ENCODE data around the gene CEP164. TPM values are rescaled to one million over a fixed set of nuclear protein-coding genes. Genes with fewer than 3 reads are reported as not detected.

The CEP164 gene
- total and polyA plus RNA-seq, 10 of the 15 experiments (the other 5 are each of a cell fraction or from before 2014, with no cell fraction given), result 4.2 to 31.2 (median 20.2) TPM

- H3K4me2 ChIP-seq (ENCODE audit: control insufficient read depth, insufficient read depth), result no peak overlapping the region
- ChIA-PET RAD21 (ENCODE audit: unreplicated experiment) (no interaction called here), CTCF (interaction anchor here (0.9 kb wide), 1 partner anchor 92 kb away, joined by 3 read pairs; no protein-coding TSS in a partner anchor), SMC1A (ENCODE audit: uncharacterized antibody, unreplicated experiment) (interaction anchor here (1.3 kb wide), 1 partner anchor 11 kb away, joined by 5 read pairs; no protein-coding TSS in a partner anchor), POLR2A (no interaction called here)
- no peak overlapping the region for H3K4me3 ChIP-seq
- intact Hi-C loops (cut with micrococcal nuclease; ENCODE audit: unreplicated experiment), result no loop called here
- no TSS peak for BruUV-seq (replicated peaks)
- DNase-seq (ENCODE audit: low read depth, low spot score) (no peak), FAIRE-seq (no peak), ATAC-seq (no peak)
- H3K27me3 ChIP-seq (replicated peaks in 1 of 2; ENCODE audit: control insufficient read depth in 2 of 2, insufficient read depth in 2 of 2, low read length in 1 of 2), result no peaks in the 10 kb centered on the region
- WGBS (ENCODE audit: insufficient coverage, insufficient replicate concordance, low lambda C conversion rate, missing lambda C conversion rate), result 77% methylated on average over 6 of the region's 6 CpGs
- no peaks in the 10 kb centered on the region for H3K4me1 ChIP-seq (ENCODE audit: control insufficient read depth, insufficient read depth, low read length)
- TF ChIP-seq BRCA1 (IDR thresholded peaks at IDR 0.05; ENCODE audit: low read depth, low read length), result no peak
- no peak for TF ChIP-seq PKNOX1 (IDR thresholded peaks at IDR 0.05)
- no peak for TF ChIP-seq E2F8 (IDR thresholded peaks at IDR 0.05; ENCODE audit: low read depth, partially characterized antibody)
- TF ChIP-seq KDM1A (IDR thresholded peaks at IDR 0.05; ENCODE audit: borderline replicate concordance), result no peak
- H3K36me3 ChIP-seq (ENCODE audit: control insufficient read depth in 2 of 2, insufficient read depth in 2 of 2, low read length in 1 of 2), result no peaks in the 10 kb centered on the region; a peak in 1 of 4 replicates
- H3K9ac ChIP-seq (ENCODE audit: control insufficient read depth, insufficient read depth, low read length), result no peak overlapping the region
- no peaks in the 10 kb centered on the region for H4K20me1 ChIP-seq (ENCODE audit: control insufficient read depth, insufficient read depth)
- in situ Hi-C loops (cut with MboI), result no loop called here
- H3K9me3 ChIP-seq (replicated peaks; ENCODE audit: control insufficient read depth, insufficient read depth, low read length), result no peaks in the 10 kb centered on the region
- H3K79me2 ChIP-seq (ENCODE audit: control insufficient read depth, insufficient read depth, low read length), result no peaks in the 10 kb centered on the region
- no peak overlapping the region for H2AFZ ChIP-seq (ENCODE audit: control insufficient read depth, low read depth, low read length)
- H3K27ac ChIP-seq (ENCODE audit: control insufficient read depth, insufficient read depth), result no peak overlapping the region
These were observed 7.2 kb downstream of the CEP164 start for GRCh38 chr11:117334896-117335295.

Data from GM12878 (cell line).